Gastrocnemius medialis (tissue), 4 donors: ENCODE measurements around the gene CCDC187. TPM values are rescaled to one million over a fixed set of nuclear protein-coding genes. Genes with fewer than 3 reads are reported as not detected.

Source experiments
- ATAC-seq, 2 donors: fragments of 150-250 bp; one replicate each; pipeline ENCODE4 v1.9.1; 2016
- DNase-seq, 2 donors: peaks; one replicate each; pipeline ENCODE4 v3.0.0-alpha.2; 2019
- H3K27ac ChIP-seq, 4 donors: fragments of 200-600 bp; sonication (generic); 1 replicate in 1 of 4; 2 replicates in 3 of 4; pipeline ENCODE4 v1.5.1; 2016 to 2018; ENCODE audit warnings: mild to moderate bottlenecking in 2 of 4, moderate library complexity in 1 of 4
- H3K27me3 ChIP-seq, 3 donors: fragments of 200-600 bp; sonication (generic) in 2 of 3; 1 replicate in 1 of 3; 2 replicates in 2 of 3; pipeline versions ENCODE4 v1.5.1 to v1.6.0; 2016 to 2019; ENCODE audit warnings: mild to moderate bottlenecking in 1 of 3, moderate library complexity in 1 of 3
- H3K36me3 ChIP-seq, 2 donors: fragments of 200-600 bp; sonication (generic) in 1 of 2; one replicate each; pipeline ENCODE4 v1.5.1; 2017 to 2018
- H3K4me1 ChIP-seq, 2 donors: fragments of 200-600 bp; sonication (generic) in 1 of 2; one replicate each; pipeline ENCODE4 v1.5.1; 2016 to 2017; ENCODE audit warnings: mild to moderate bottlenecking in 2 of 2
- H3K4me3 ChIP-seq, 4 donors: fragments of 200-600 bp; sonication (generic) in 3 of 4; 1 replicate in 1 of 4; 2 replicates in 3 of 4; pipeline ENCODE4 v1.5.1; 2016 to 2019; ENCODE audit warnings: mild to moderate bottlenecking in 2 of 4
- H3K9me3 ChIP-seq, 3 donors: fragments of 200-600 bp; sonication (generic) in 2 of 3; 1 replicate in 1 of 3; 2 replicates in 2 of 3; pipeline ENCODE4 v1.5.1; 2016 to 2019
- CTCF ChIP-seq, 5 experiments: fragments of 450-650 bp in 3 of 5; fragments of 200-600 bp in 2 of 5; sonication (generic) in 2 of 5; IDR thresholded peaks in 4 of 5; conservative IDR thresholded peaks in 1 of 5; 1 replicate in 4 of 5; 2 replicates in 1 of 5; pipeline ENCODE4 v1.5.1; 2016 to 2019; ENCODE audit warnings: antibody characterized with exemption in 5 of 5, mild to moderate bottlenecking in 3 of 5, moderate library complexity in 3 of 5
- POLR2A ChIP-seq, 2 donors: fragments of 450-650 bp; IDR thresholded peaks; one replicate each; pipeline ENCODE4 v1.6.1; 2017; ENCODE audit warnings: antibody characterized with exemption in 2 of 2, mild to moderate bottlenecking in 2 of 2, moderate library complexity in 2 of 2
- in situ Hi-C, 4 donors: fragments of 200-750 bp; cut with MboI; loops; one replicate each; pipeline versions ENCODE4 v1.15.0 to v1.8.0; 2017; ENCODE audit warnings: low sequenced_read_pairs in 4 of 4
- intact Hi-C: fragments of 100-400 bp; cut with DNase I; formaldehyde crosslinking; loops from one replicate; pipeline ENCODE4 v1.15.1; 2023; ENCODE audit warnings: low total_unique reads
- total RNA-seq, 4 donors: library from RNA; depleted of rRNA; stranded (reverse); fragments of >200 nt; gene quantifications; one replicate each; pipeline versions ENCODE4 v1.1.0 to v1.2.3, GENCODE V29; 2016

Gene CCDC187
- total RNA-seq, 4 donors from 2014 or later = not detected

- ATAC-seq = no peak
- intact Hi-C loops (no loop called here), in situ Hi-C loops (no loop called here)
- no peak for DNase-seq
- no peak for TF ChIP-seq CTCF (IDR thresholded peaks at IDR 0.05 in 4 of 5, conservative IDR thresholded peaks at IDR 0.05 in 1 of 5)
- TF ChIP-seq POLR2A (IDR thresholded peaks at IDR 0.05) = no peak
- no peak overlapping the region for H3K27ac ChIP-seq
- H3K36me3 ChIP-seq = no peaks in the 10 kb centered on the region
- H3K27me3 ChIP-seq = peaks cover 4 to 12% (median 7%) of the 10 kb centered on the region in 3 donors
- H3K9me3 ChIP-seq = no peaks in the 10 kb centered on the region
- H3K4me1 ChIP-seq = peaks cover 0 to 10% of the 10 kb centered on the region in 2 donors
- H3K4me3 ChIP-seq = no peak overlapping the region
These were observed 27.9 kb upstream of the CCDC187 start for GRCh38 chr9:136331556-136332481.

DNA sequence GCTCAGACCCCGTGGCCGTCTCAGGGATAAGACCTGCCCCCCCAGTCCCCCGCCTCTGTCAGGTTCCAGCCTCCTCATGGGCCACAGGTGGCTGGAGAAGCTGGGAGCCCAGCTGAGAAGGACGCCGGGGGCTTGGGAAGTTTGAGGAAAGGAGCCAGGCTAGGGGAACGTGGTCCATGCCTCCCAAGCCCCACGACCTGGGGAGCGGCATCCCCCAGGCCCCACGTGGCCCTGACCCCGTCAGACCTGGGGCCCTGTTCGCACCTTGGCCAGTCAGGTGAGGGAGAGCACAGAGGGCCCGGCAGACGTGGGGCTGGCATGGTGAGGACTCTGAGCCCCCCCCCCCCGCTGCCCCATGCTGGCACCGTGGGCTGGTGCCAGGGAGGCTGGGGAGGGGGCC, 27.1 kb upstream of the CCDC187 start:
- peaks cover 0 to 11% of the 10 kb centered on the region in 2 donors for H3K4me1 ChIP-seq
- H3K4me3 ChIP-seq = no peak overlapping the region
- no peak overlapping the region for H3K27ac ChIP-seq
- peaks cover 4 to 19% (median 11%) of the 10 kb centered on the region in 3 donors for H3K27me3 ChIP-seq
- in situ Hi-C loops (no loop called here), intact Hi-C loops (no loop called here)
- no peak for ATAC-seq
- H3K9me3 ChIP-seq = no peaks in the 10 kb centered on the region
- TF ChIP-seq POLR2A (IDR thresholded peaks at IDR 0.05) (no peak), CTCF (IDR thresholded peaks at IDR 0.05 in 4 of 5, conservative IDR thresholded peaks at IDR 0.05 in 1 of 5) (no peak)
- H3K36me3 ChIP-seq = no peaks in the 10 kb centered on the region
- no peak for DNase-seq

DNA sequence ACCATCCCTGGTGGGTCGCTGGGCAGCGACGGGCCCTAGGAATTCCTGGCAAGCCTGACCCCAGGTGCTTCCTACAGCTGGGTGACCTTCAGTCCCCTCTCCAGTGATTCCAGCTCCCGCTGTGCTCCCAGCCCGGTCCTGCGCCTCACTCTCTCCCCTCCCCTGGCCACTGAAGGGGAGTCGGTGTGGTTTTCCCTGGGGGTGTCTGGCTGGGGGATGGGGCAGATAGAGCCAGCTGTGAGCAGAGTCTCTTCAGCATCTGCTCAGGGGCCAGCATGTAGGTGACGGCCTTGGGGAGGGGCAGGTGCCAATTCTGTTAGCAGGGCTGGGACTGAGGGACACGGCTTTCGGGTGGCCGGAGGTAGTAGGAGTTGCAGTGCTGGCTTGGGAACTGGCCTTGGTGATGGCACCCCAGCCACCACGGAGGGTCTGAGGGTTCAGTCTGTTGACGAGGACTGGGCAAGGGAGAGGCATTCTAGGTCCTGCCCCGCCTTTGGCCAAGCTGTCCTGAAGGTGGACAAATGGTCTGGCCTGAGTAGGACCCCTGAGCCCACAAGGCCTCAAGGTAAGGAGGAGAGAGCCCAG, 26.6 kb upstream of the CCDC187 start:
- in situ Hi-C loops (no loop called here), intact Hi-C loops (no loop called here)
- DNase-seq (no peak), ATAC-seq (no peak)
- Histone ChIP-seq H3K4me3 (no peak overlapping the region), H3K27me3 (peaks cover 4 to 24% (median 11%) of the 10 kb centered on the region in 3 donors), H3K4me1 (peaks cover 0 to 11% of the 10 kb centered on the region in 2 donors), H3K36me3 (no peaks in the 10 kb centered on the region), H3K9me3 (no peaks in the 10 kb centered on the region), H3K27ac (no peak overlapping the region)
- TF ChIP-seq CTCF (IDR thresholded peaks at IDR 0.05 in 4 of 5, conservative IDR thresholded peaks at IDR 0.05 in 1 of 5) = no peak
- no peak for TF ChIP-seq POLR2A (IDR thresholded peaks at IDR 0.05)

- peaks cover 4 to 24% (median 16%) of the 10 kb centered on the region in 3 donors for H3K27me3 ChIP-seq
- peaks cover 0 to 11% of the 10 kb centered on the region in 2 donors for H3K4me1 ChIP-seq
- H3K36me3 ChIP-seq = no peaks in the 10 kb centered on the region
- H3K4me3 ChIP-seq = no peak overlapping the region
- ATAC-seq (no peak), DNase-seq (no peak)
- TF ChIP-seq POLR2A (IDR thresholded peaks at IDR 0.05) (no peak), CTCF (IDR thresholded peaks at IDR 0.05 in 4 of 5, conservative IDR thresholded peaks at IDR 0.05 in 1 of 5) (no peak)
- intact Hi-C loops (no loop called here), in situ Hi-C loops (no loop called here)
- no peaks in the 10 kb centered on the region for H3K9me3 ChIP-seq
- H3K27ac ChIP-seq = no peak overlapping the region
These were observed 25.9 kb upstream of the CCDC187 start for GRCh38 chr9:136329636-136330405.
